DND-41 (cell line): Measurements from ENCODE around the gene LRRC75B.
"Not testable (repeated sequence)": the region's sequence is repeated elsewhere in the genome, so short reads cannot be mapped to it uniquely, and the experiment has no call there.

Source experiments
- ATAC-seq: fragments of 200-7000 bp; cut with Tn5 transposase; 3 replicates; pipeline ENCODE4 v1.9.1; 2021; ENCODE audit warnings: low read depth; ENCODE audit not compliant: insufficient read depth
- DNase-seq: peaks from one replicate; pipeline ENCODE4 v3.0.0-alpha.2; 2020
- H2AFZ ChIP-seq: 2 replicates; pipeline ENCODE4 v1.6.0; 2012; ENCODE audit warnings: low read depth, low read length
- H3K27ac ChIP-seq: 2 replicates; pipeline ENCODE4 v1.5.1; 2012; ENCODE audit warnings: low read length, inconsistent platforms
- H3K27me3 ChIP-seq: fragments of 200-600 bp; sonication (generic); 2 replicates; pipeline ENCODE4 v1.6.0; 2012; ENCODE audit warnings: low read length, mild to moderate bottlenecking, inconsistent platforms; ENCODE audit not compliant: insufficient read depth, poor library complexity
- H3K36me3 ChIP-seq: 2 replicates; pipeline ENCODE4 v1.5.1; 2012; ENCODE audit warnings: low read length, inconsistent platforms; ENCODE audit not compliant: insufficient read depth
- H3K4me1 ChIP-seq: 2 replicates; pipeline ENCODE4 v1.5.1; 2012; ENCODE audit warnings: mild to moderate bottlenecking, low read length; ENCODE audit not compliant: insufficient read depth
- H3K4me2 ChIP-seq: 2 replicates; pipeline ENCODE4 v1.6.0; 2012; ENCODE audit warnings: mild to moderate bottlenecking, moderate library complexity, low read length, inconsistent platforms; ENCODE audit not compliant: insufficient read depth
- H3K4me3 ChIP-seq, 2 experiments: fragments of 200-600 bp in 1 of 2; shearing (Covaris generic) in 1 of 2; 2 replicates each; pipeline ENCODE4 v1.5.1; 2012 to 2016; ENCODE audit warnings: inconsistent platforms in 2 of 2, low read length in 2 of 2, mild to moderate bottlenecking in 2 of 2, low read depth in 1 of 2, moderate library complexity in 1 of 2
- H3K79me2 ChIP-seq: 2 replicates; pipeline ENCODE4 v1.6.0; 2012; ENCODE audit warnings: low read length, inconsistent platforms; ENCODE audit not compliant: insufficient read depth
- H3K9ac ChIP-seq: 2 replicates; pipeline ENCODE4 v1.6.0; 2012; ENCODE audit warnings: low read depth, mild to moderate bottlenecking, inconsistent platforms, low read length, moderate library complexity
- H3K9me3 ChIP-seq: 2 replicates; pipeline ENCODE4 v1.5.1; 2012; ENCODE audit warnings: low read length, moderate library complexity, mild to moderate bottlenecking, inconsistent platforms; ENCODE audit not compliant: insufficient read depth, severe bottlenecking
- H4K20me1 ChIP-seq: 2 replicates; pipeline ENCODE4 v1.6.0; 2012; ENCODE audit warnings: low read length; ENCODE audit not compliant: insufficient read depth
- CTCF ChIP-seq: IDR thresholded peaks from 2 replicates; pipeline ENCODE4 v1.5.1; 2012; ENCODE audit warnings: borderline replicate concordance, low read length, moderate library complexity, mild to moderate bottlenecking; ENCODE audit not compliant: poor library complexity, severe bottlenecking; ENCODE audit errors: extremely low read depth

Gene LRRC75B

GRCh38 chr22:24609888-24610287, 17.0 kb upstream of the LRRC75B start:
- not testable (repeated sequence) for H3K36me3 ChIP-seq, H2AFZ ChIP-seq, H3K27ac ChIP-seq, H4K20me1 ChIP-seq, H3K9me3 ChIP-seq, H3K79me2 ChIP-seq, DNase-seq, H3K4me2 ChIP-seq, ATAC-seq, H3K27me3 ChIP-seq, H3K4me3 ChIP-seq, H3K9ac ChIP-seq, H3K4me1 ChIP-seq

- not testable (repeated sequence) for H3K36me3 ChIP-seq, DNase-seq, H3K79me2 ChIP-seq, H3K27me3 ChIP-seq, H3K9me3 ChIP-seq, H3K9ac ChIP-seq, H3K27ac ChIP-seq, H4K20me1 ChIP-seq, ATAC-seq, H3K4me3 ChIP-seq, H2AFZ ChIP-seq, H3K4me2 ChIP-seq
- peaks cover 15% of the 10 kb centered on the region for H3K4me1 ChIP-seq
These were observed 15.5 kb upstream of the LRRC75B start for GRCh38 chr22:24608327-24608726.

GRCh38 chr22:24607429-24607983, 14.6 kb upstream of the LRRC75B start:
- not testable (repeated sequence) for H3K4me3 ChIP-seq, ATAC-seq

GRCh38 chr22:24606340-24606739, 13.5 kb upstream of the LRRC75B start:
- ATAC-seq, H3K9me3 ChIP-seq, H3K27me3 ChIP-seq, H3K79me2 ChIP-seq, H2AFZ ChIP-seq, H3K4me3 ChIP-seq, H4K20me1 ChIP-seq, H3K27ac ChIP-seq, H3K4me2 ChIP-seq, H3K36me3 ChIP-seq, DNase-seq, H3K9ac ChIP-seq: not testable (repeated sequence)
- peaks cover 22% of the 10 kb centered on the region for H3K4me1 ChIP-seq

More at GRCh38 chr22:24607429-24607983, 14.6 kb upstream of the LRRC75B start:
- not testable (repeated sequence) for H2AFZ ChIP-seq, H3K27me3 ChIP-seq, H3K9ac ChIP-seq, H3K79me2 ChIP-seq, H3K4me2 ChIP-seq, H3K9me3 ChIP-seq, DNase-seq, H3K36me3 ChIP-seq, H3K27ac ChIP-seq, H4K20me1 ChIP-seq
- H3K4me1 ChIP-seq = peaks cover 20% of the 10 kb centered on the region

- Histone ChIP-seq H3K4me2 (peak overlapping the region; percentile 54), H3K4me1 (peaks cover 25% of the 10 kb centered on the region), H3K27ac (peak overlapping the region; percentile 75), H2AFZ (peak overlapping the region; percentile 62)
- not testable (repeated sequence) for H3K79me2 ChIP-seq, H3K9ac ChIP-seq, H3K27me3 ChIP-seq, H3K4me3 ChIP-seq, H3K9me3 ChIP-seq, H4K20me1 ChIP-seq, H3K36me3 ChIP-seq
- peak; percentile 34 for TF ChIP-seq CTCF
- ATAC-seq = peak; percentile 85
- DNase-seq = peak; percentile 64
These were observed 11.1 kb upstream of the LRRC75B start for GRCh38 chr22:24603770-24604629.

GRCh38 chr22:24602847-24603769, 10.2 kb upstream of the LRRC75B start, which contains the start of gene GGT1:
GGT1 (plus strand) TSS chr22:24603193; CDS start chr22:24611082, 7,889 bp downstream.
- not testable (repeated sequence) for H2AFZ ChIP-seq, H3K79me2 ChIP-seq, H3K4me3 ChIP-seq, H3K27me3 ChIP-seq, H4K20me1 ChIP-seq, H3K9me3 ChIP-seq, H3K36me3 ChIP-seq, H3K9ac ChIP-seq
- Histone ChIP-seq H3K27ac (peak within 1 kb of the TSS; percentile 75), H3K4me1 (peaks cover 25% of the 10 kb centered on the region), H3K4me2 (peak within 1 kb of the TSS; percentile 54)
- ATAC-seq (peak; percentile 26; the same call in 2 of the 3 replicates), DNase-seq (peak; percentile 29)
